OCI-LY3 (cell line): ENCODE measurements around the gene SLC25A42.

Experiments used
- EZH2phosphoT487 ChIP-seq: fragments of 200-600 bp; shearing (Covaris generic); IDR thresholded peaks from 2 replicates; pipeline ENCODE4 v1.6.1; 2018; ENCODE audit warnings: antibody characterized with exemption, mixed run types, low read depth
- TF ChIP-seq, protein P1 (sequence below): fragments of 200-600, 300-600 bp; sonication (generic); IDR thresholded peaks from 2 replicates; pipeline ENCODE4 v1.5.1; 2014; ENCODE audit warnings: antibody characterized with exemption, low read length, low read depth

DNA sequence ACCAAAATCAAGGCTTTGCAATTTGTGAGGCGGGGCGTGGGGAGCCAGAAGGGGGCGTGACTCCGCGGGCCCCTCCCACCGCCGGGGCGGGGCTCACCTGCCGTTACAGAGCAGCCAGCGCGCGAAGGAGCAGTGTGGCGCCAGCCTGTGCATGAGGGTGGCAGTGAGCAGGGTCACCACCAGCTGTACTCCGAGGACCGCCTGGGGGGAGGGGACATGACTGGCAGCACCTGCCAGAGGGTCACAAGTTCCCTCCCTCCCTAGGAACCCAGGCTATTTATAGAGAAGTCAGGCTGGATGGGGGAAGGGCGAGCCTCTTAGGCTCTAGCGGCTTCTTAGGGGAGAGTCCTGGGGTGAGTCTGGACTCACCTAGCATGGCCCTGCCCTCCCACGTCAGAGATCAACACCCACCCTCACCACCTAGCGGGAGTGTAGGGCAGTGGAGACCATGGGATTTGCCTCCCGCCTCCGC, 70.9 kb downstream of the SLC25A42 start:
- TF ChIP-seq, protein P1, sequence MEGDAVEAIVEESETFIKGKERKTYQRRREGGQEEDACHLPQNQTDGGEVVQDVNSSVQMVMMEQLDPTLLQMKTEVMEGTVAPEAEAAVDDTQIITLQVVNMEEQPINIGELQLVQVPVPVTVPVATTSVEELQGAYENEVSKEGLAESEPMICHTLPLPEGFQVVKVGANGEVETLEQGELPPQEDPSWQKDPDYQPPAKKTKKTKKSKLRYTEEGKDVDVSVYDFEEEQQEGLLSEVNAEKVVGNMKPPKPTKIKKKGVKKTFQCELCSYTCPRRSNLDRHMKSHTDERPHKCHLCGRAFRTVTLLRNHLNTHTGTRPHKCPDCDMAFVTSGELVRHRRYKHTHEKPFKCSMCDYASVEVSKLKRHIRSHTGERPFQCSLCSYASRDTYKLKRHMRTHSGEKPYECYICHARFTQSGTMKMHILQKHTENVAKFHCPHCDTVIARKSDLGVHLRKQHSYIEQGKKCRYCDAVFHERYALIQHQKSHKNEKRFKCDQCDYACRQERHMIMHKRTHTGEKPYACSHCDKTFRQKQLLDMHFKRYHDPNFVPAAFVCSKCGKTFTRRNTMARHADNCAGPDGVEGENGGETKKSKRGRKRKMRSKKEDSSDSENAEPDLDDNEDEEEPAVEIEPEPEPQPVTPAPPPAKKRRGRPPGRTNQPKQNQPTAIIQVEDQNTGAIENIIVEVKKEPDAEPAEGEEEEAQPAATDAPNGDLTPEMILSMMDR: no peak
- no peak for TF ChIP-seq EZH2phosphoT487
